GM12875 (cell line): Measurements from ENCODE around the gene UVSSA.

Source experiments
- H3K4me3 ChIP-seq: one replicate; pipeline ENCODE4 v1.5.1; 2011; ENCODE audit warnings: low read depth, low read length, control low read depth
- TF ChIP-seq, protein P1 (sequence below): IDR thresholded peaks from 2 replicates; pipeline ENCODE4 v1.5.1; 2011; ENCODE audit warnings: low read depth, mild to moderate bottlenecking, control low read depth, inconsistent platforms, low read length, moderate library complexity, borderline replicate concordance; ENCODE audit not compliant: insufficient read depth

Gene UVSSA

DNA sequence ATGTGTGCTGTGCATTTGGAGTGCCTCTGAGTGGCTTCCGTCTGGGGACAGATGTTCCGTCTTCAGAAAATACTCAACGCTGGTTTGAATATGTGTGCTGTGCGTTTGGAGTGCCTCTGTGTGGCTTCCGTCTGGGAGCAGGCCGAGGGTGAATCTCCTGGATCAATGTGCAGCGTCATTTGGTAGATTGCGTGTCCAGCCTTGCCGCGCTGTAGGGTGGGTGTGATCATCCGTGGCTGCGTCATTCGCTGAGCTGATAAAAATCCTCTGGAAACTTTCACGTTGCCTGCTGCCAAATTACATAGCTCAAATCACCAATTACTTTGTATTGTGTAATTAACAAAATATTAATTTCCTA lies 12.1 kb downstream of the UVSSA start:
- no peak overlapping the region for H3K4me3 ChIP-seq
- TF ChIP-seq, protein P1, sequence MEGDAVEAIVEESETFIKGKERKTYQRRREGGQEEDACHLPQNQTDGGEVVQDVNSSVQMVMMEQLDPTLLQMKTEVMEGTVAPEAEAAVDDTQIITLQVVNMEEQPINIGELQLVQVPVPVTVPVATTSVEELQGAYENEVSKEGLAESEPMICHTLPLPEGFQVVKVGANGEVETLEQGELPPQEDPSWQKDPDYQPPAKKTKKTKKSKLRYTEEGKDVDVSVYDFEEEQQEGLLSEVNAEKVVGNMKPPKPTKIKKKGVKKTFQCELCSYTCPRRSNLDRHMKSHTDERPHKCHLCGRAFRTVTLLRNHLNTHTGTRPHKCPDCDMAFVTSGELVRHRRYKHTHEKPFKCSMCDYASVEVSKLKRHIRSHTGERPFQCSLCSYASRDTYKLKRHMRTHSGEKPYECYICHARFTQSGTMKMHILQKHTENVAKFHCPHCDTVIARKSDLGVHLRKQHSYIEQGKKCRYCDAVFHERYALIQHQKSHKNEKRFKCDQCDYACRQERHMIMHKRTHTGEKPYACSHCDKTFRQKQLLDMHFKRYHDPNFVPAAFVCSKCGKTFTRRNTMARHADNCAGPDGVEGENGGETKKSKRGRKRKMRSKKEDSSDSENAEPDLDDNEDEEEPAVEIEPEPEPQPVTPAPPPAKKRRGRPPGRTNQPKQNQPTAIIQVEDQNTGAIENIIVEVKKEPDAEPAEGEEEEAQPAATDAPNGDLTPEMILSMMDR: no peak

DNA sequence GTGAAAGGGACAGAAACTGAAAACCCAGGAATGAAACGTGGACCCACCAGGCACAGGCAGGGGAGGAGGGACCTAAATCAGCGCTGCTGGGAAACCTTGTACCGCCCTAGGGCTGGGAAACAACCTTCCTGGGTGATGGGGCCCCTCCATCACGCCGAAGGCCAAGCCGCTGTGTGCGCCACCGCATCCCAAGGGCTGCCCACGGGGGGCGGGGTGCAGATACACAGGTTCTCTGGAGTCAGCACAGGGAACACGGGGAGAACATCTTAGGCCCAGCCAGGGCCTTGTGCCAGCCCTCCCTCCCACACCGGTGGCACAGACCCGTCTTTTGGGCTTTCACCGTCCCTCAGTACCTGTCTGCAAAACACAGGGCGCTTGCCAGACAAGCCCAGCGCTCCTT lies 13.0 kb downstream of the UVSSA start:
- H3K4me3 ChIP-seq: no peak overlapping the region
- TF ChIP-seq, protein P1: no peak

DNA sequence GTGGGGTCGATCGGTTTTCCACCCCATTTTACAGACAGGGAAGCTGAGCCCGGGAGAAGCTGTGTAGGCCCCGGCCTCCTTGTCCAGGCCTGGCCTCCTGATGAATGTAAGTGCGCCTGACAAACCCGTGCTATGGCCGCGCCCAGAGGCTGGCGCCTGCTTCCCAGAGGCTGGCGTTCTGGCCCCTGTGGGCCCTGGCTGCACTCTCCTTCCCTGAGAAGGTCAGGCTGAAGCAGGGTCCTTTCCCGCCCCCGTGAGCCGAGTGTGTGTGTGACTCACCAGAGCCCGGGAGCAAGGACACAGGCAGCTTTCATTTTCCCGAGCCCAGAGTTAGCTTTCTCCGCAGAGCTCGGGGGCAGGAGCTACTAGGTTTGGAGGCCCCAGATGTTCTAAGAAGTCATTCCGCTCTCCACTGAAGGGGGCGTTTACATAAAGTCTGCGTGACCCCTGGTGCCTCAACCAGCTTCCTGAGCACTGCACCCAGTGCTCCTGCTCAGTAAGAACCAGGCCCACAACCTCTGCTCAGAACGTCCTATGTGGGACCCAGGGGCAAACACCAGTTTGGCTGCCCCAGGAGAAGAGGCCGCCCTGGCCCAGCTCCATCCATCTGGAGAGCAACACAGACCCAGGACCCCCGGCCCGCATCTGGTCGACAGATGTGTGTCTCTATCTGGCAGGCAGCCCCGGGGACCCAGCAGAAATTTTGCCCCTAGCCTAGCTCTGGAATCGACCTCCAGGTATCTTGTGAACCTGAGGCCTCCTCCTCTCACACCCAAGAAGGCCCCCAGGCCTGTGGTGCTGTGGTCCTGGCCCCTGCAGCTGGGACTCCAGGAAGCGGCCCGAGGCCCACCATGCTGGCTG lies 13.6 kb downstream of the UVSSA start:
- TF ChIP-seq, protein P1: no peak

DNA sequence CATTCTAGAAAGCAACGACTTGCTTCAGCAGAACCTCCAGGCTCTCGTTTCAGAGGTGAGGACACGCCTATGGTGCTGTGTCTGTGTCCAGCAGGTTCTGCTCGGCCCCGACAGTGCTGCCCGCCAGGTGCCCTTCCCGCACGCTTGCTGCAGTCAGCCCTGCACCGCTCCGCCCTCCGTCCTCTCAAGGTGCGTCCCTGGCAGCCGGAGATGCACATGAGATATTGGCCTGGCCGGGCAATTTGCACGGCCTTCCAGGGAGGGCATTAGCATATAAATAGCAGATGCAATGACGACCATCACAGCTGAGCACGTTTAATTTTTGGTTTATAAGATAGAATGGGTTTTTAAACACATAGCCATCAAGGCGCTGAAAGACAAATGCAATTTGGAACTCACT lies 14.4 kb downstream of the UVSSA start:
- no peak overlapping the region for H3K4me3 ChIP-seq
- TF ChIP-seq, protein P1: no peak

More for the DNA sequence above, 13.6 kb downstream of the UVSSA start:
- H3K4me3 ChIP-seq: no peak overlapping the region

- H3K4me3 ChIP-seq: no peak overlapping the region
- TF ChIP-seq, protein P1: no peak
Measured at GRCh38 chr4:1362046-1362445, 15.0 kb downstream of the UVSSA start.

DNA sequence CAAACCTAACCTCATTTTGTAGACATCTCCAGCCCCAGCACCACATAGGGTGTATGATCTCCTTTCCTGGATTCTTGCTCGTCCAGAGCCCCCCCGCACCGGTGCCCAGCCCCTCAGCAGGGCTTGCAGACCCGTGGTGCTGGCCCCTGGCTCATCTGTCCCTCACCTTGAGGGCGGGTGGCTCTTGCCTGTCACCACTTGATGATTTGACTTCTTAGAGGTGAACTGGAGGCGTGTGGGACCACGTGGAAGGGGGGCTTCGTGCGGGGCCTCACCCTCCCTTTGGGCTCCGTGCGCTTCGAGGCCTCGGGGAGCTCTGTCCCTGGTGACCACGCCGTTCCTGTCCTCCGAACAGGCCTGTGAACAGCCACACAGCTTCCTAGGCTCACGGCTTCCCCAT lies 15.5 kb downstream of the UVSSA start:
- TF ChIP-seq, protein P1: no peak

DNA sequence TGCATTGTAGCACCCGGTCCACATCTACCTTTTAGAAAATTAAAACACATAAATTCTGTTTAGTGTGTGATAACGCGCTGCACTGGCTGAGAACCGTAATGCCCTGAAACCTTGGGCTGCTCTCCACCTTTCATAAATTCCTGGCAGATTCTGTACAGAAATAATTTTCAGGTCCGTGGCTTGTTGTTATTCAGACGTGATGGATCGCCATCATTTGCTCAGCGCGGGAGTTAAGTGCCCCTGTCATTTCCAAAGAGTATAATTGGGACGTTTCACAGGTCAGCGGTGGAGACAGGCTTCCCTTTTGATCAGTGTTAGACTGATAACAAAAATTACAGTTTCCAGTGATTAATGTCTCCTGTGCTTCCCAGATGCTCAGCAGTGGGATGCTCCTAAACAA lies 16.5 kb downstream of the UVSSA start:
- no peak overlapping the region for H3K4me3 ChIP-seq
- TF ChIP-seq, protein P1: no peak

More for the DNA sequence above, 15.5 kb downstream of the UVSSA start:
- H3K4me3 ChIP-seq: no peak overlapping the region
